Stimulated activated CD4-positive, alpha-beta T cell treated with anti-CD3 and anti-CD28 coated beads, Interleukin-12 subunit alpha, Interleukin-12 subunit beta, amount 100 ng/mL, for 48 hours (primary cell): ENCODE measurements around the gene CHMP5.

ENCODE experiments used
- DNase-seq, 3 donors: peaks; one replicate each; pipeline ENCODE4 v3.0.0-alpha.2; 2020; ENCODE audit warnings: low read depth in 2 of 3, low spot score in 1 of 3

CHMP5 gene

GRCh38 chr9:33242609-33243134 is 22.2 kb upstream of the CHMP5 start:
- DNase-seq = no peak

- DNase-seq = no peak
These were observed 20.6 kb upstream of the CHMP5 start for GRCh38 chr9:33244137-33244784.

- no peak for DNase-seq
These were observed 19.5 kb upstream of the CHMP5 start for GRCh38 chr9:33245341-33245740.

GRCh38 chr9:33246269-33246860 is 18.5 kb upstream of the CHMP5 start:
- DNase-seq = no peak

- DNase-seq = no peak
These were observed 16.2 kb upstream of the CHMP5 start for GRCh38 chr9:33248606-33249005.

GRCh38 chr9:33249087-33249658 is 15.7 kb upstream of the CHMP5 start:
- DNase-seq = no peak

GRCh38 chr9:33249983-33250382 is 14.9 kb upstream of the CHMP5 start:
- DNase-seq = no peak

- no peak for DNase-seq
These were observed 14.3 kb upstream of the CHMP5 start for GRCh38 chr9:33250458-33250995.

- DNase-seq = no peak
These were observed 10.6 kb upstream of the CHMP5 start for GRCh38 chr9:33254211-33254610.

- no peak for DNase-seq
These were observed 9.8 kb upstream of the CHMP5 start for GRCh38 chr9:33255014-33255413.

- DNase-seq = no peak
These were observed 9.4 kb upstream of the CHMP5 start for GRCh38 chr9:33255471-33255870.

- no peak for DNase-seq
These were observed 8.6 kb upstream of the CHMP5 start for GRCh38 chr9:33256236-33256635.

- no peak for DNase-seq
These were observed 7.6 kb upstream of the CHMP5 start for GRCh38 chr9:33257276-33257675.

- no peak for DNase-seq
These were observed 4.5 kb upstream of the CHMP5 start for GRCh38 chr9:33260372-33260771.

- peak in 1 of 3 donors; percentile 11 for DNase-seq
These were observed 1.5 kb upstream of the CHMP5 start for GRCh38 chr9:33263131-33264002.

GRCh38 chr9:33264003-33264472 is 811 bp upstream of the CHMP5 start:
- DNase-seq = peak in 2 of 3 donors; percentile 30 to 34

- no peak for DNase-seq
These were observed 489 bp downstream of the CHMP5 start for GRCh38 chr9:33265211-33265865.

- DNase-seq = no peak
These were observed 2.4 kb downstream of the CHMP5 start for GRCh38 chr9:33267151-33267767.

- no peak for DNase-seq
These were observed 5.3 kb downstream of the CHMP5 start for GRCh38 chr9:33270146-33270545.

- no peak for DNase-seq
These were observed 7.2 kb downstream of the CHMP5 start for GRCh38 chr9:33272061-33272460.
